Tibial artery (tissue), 4 donors: Measurements from ENCODE around the gene NR3C2.

Source experiments
- DNase-seq, 2 donors: peaks; one replicate each; pipeline ENCODE4 v3.0.0-alpha.2; 2019
- H3K27ac ChIP-seq, 2 donors: fragments of 200-600 bp; sonication (generic) in 1 of 2; 1 replicate in 1 of 2; 2 replicates in 1 of 2; pipeline ENCODE4 v1.5.1; 2018 to 2019; ENCODE audit warnings: mild to moderate bottlenecking in 1 of 2
- H3K27me3 ChIP-seq, 2 donors: fragments of 200-600 bp; sonication (generic) in 1 of 2; one replicate each; pipeline versions ENCODE4 v1.5.1 to v1.6.0; 2016 to 2019
- H3K36me3 ChIP-seq, 3 donors: fragments of 200-600 bp; sonication (generic) in 2 of 3; one replicate each; pipeline ENCODE4 v1.5.1; 2016 to 2019; ENCODE audit warnings: mild to moderate bottlenecking in 2 of 3
- H3K4me1 ChIP-seq, 4 donors: fragments of 200-600 bp; sonication (generic) in 2 of 4; 1 replicate in 3 of 4; 2 replicates in 1 of 4; pipeline ENCODE4 v1.5.1; 2016 to 2019
- H3K4me3 ChIP-seq, 2 donors: fragments of 200-600 bp; sonication (generic) in 1 of 2; 1 replicate in 1 of 2; 2 replicates in 1 of 2; pipeline ENCODE4 v1.5.1; 2018 to 2019; ENCODE audit warnings: mild to moderate bottlenecking in 2 of 2
- H3K9me3 ChIP-seq, 3 donors: fragments of 200-600 bp; sonication (generic) in 1 of 3; one replicate each; pipeline ENCODE4 v1.5.1; 2016 to 2019
- CTCF ChIP-seq, 2 experiments: fragments of 200-600 bp in 1 of 2; fragments of 450-650 bp in 1 of 2; IDR thresholded peaks; one replicate each; pipeline ENCODE4 v1.5.1; 2017 to 2019; ENCODE audit warnings: antibody characterized with exemption in 2 of 2, mild to moderate bottlenecking in 1 of 2, moderate library complexity in 1 of 2
- intact Hi-C: fragments of 100-400 bp; cut with DNase I; formaldehyde crosslinking; loops from one replicate; pipeline ENCODE4 v1.15.0; 2023; ENCODE audit warnings: low total_unique reads

Gene NR3C2

GRCh38 chr4:148296498-148296897 lies 145.7 kb downstream of the NR3C2 start:
- no peak for DNase-seq
- Histone ChIP-seq H3K9me3 (no peaks in the 10 kb centered on the region), H3K36me3 (no peaks in the 10 kb centered on the region), H3K27me3 (no peaks in the 10 kb centered on the region), H3K27ac (no peak overlapping the region), H3K4me1 (no peaks in the 10 kb centered on the region), H3K4me3 (no peak overlapping the region)
- no peak for TF ChIP-seq CTCF (IDR thresholded peaks at IDR 0.05)
- intact Hi-C loops, result no loop called here

GRCh38 chr4:148295642-148296041 lies 146.6 kb downstream of the NR3C2 start:
- H3K4me1 ChIP-seq, result no peaks in the 10 kb centered on the region
- no peak overlapping the region for H3K27ac ChIP-seq
- H3K36me3 ChIP-seq, result no peaks in the 10 kb centered on the region
- H3K9me3 ChIP-seq, result no peaks in the 10 kb centered on the region
- no peak for TF ChIP-seq CTCF (IDR thresholded peaks at IDR 0.05)
- intact Hi-C loops, result no loop called here
- no peaks in the 10 kb centered on the region for H3K27me3 ChIP-seq
- no peak for DNase-seq
- H3K4me3 ChIP-seq, result no peak overlapping the region

GRCh38 chr4:148293571-148293970 lies 148.6 kb downstream of the NR3C2 start:
- H3K9me3 ChIP-seq, result no peaks in the 10 kb centered on the region
- H3K4me1 ChIP-seq, result peaks cover 0 to 4% (median 1%) of the 10 kb centered on the region in 4 donors
- no peak for DNase-seq
- no peak overlapping the region for H3K27ac ChIP-seq
- H3K27me3 ChIP-seq, result no peaks in the 10 kb centered on the region
- TF ChIP-seq CTCF (IDR thresholded peaks at IDR 0.05), result no peak
- no peaks in the 10 kb centered on the region for H3K36me3 ChIP-seq
- no peak overlapping the region for H3K4me3 ChIP-seq
- intact Hi-C loops, result no loop called here

GRCh38 chr4:148292686-148293085 lies 149.5 kb downstream of the NR3C2 start:
- intact Hi-C loops, result no loop called here
- Histone ChIP-seq H3K36me3 (no peaks in the 10 kb centered on the region), H3K4me3 (no peak overlapping the region), H3K27ac (no peak overlapping the region), H3K27me3 (no peaks in the 10 kb centered on the region), H3K4me1 (peaks cover 0 to 6% (median 2%) of the 10 kb centered on the region in 4 donors), H3K9me3 (no peaks in the 10 kb centered on the region)
- no peak for DNase-seq
- no peak for TF ChIP-seq CTCF (IDR thresholded peaks at IDR 0.05)

- no peak for TF ChIP-seq CTCF (IDR thresholded peaks at IDR 0.05)
- intact Hi-C loops, result no loop called here
- peaks cover 0 to 6% (median 2%) of the 10 kb centered on the region in 4 donors for H3K4me1 ChIP-seq
Observed at GRCh38 chr4:148289740-148290139, 152.5 kb downstream of the NR3C2 start.

GRCh38 chr4:148288448-148288847 lies 153.8 kb downstream of the NR3C2 start:
- TF ChIP-seq CTCF (IDR thresholded peaks at IDR 0.05), result no peak
- DNase-seq, result no peak
- Histone ChIP-seq H3K4me1 (peaks cover 0 to 8% (median 3%) of the 10 kb centered on the region in 4 donors), H3K4me3 (no peak overlapping the region), H3K36me3 (no peaks in the 10 kb centered on the region), H3K27ac (no peak overlapping the region), H3K9me3 (no peaks in the 10 kb centered on the region), H3K27me3 (no peaks in the 10 kb centered on the region)
- intact Hi-C loops, result no loop called here

More at GRCh38 chr4:148289740-148290139, 152.5 kb downstream of the NR3C2 start:
- Histone ChIP-seq H3K36me3 (no peaks in the 10 kb centered on the region), H3K27me3 (no peaks in the 10 kb centered on the region), H3K9me3 (no peaks in the 10 kb centered on the region), H3K4me3 (no peak overlapping the region), H3K27ac (no peak overlapping the region)
- DNase-seq, result no peak
